AG04450 (cell line): ENCODE measurements around the gene BMP8B. TPM values are rescaled to one million over a fixed set of nuclear protein-coding genes. Genes with fewer than 3 reads are reported as not detected.

Source experiments
- CTCF ChIA-PET: fragments of 300-600, 350-600 bp; formaldehyde crosslinking; extraction: SDS; loops from one replicate; lab custom pipeline; 2022; ENCODE audit warnings: antibody characterized with exemption, inconsistent platforms; lab: Charles Lee
- POLR2A ChIA-PET: fragments of 350-600 bp; formaldehyde crosslinking; extraction: SDS; loops from one replicate; lab custom pipeline; 2021; ENCODE audit warnings: antibody characterized with exemption, inconsistent platforms; lab: Yijun Ruan, JAX
- DNase-seq: peaks from one replicate; pipeline ENCODE4 v3.0.0-alpha.2; 2011; ENCODE audit warnings: low read depth, low spot score
- H3K27ac ChIP-seq: one replicate; pipeline ENCODE4 v1.5.1; 2012; ENCODE audit warnings: low read depth, low read length, control low read depth
- H3K27me3 ChIP-seq: one replicate; pipeline ENCODE4 v1.6.0; 2012; ENCODE audit warnings: low read length; ENCODE audit not compliant: control insufficient read depth, insufficient read depth
- H3K4me3 ChIP-seq: 2 replicates; pipeline ENCODE4 v1.5.1; 2011; ENCODE audit warnings: mild to moderate bottlenecking, low read depth, low read length, control low read depth
- H3K9me3 ChIP-seq: 2 replicates; pipeline ENCODE4 v1.5.1; 2012; ENCODE audit warnings: low read length; ENCODE audit not compliant: control insufficient read depth, insufficient read depth
- CTCF ChIP-seq: IDR thresholded peaks from 2 replicates; pipeline ENCODE4 v1.5.1; 2011; ENCODE audit warnings: low read depth, low read length, control low read depth, inconsistent platforms
- polyA plus RNA-seq: library from polyadenylated mRNA; depleted of rRNA; stranded (reverse); fragments of >200 nt; gene quantifications from 2 replicates; pipeline ENCODE4 v1.2.3, GENCODE V29; 2011

BMP8B gene
- polyA plus RNA-seq, 1 experiment, result not detected

- no peaks in the 10 kb centered on the region for H3K9me3 ChIP-seq
- no peak for TF ChIP-seq CTCF
- CTCF ChIA-PET, result no interaction called here
- no peak overlapping the region for H3K4me3 ChIP-seq
- peaks cover 42% of the 10 kb centered on the region for H3K27me3 ChIP-seq
- POLR2A ChIA-PET, result no interaction called here
- no peak for DNase-seq
- no peak overlapping the region for H3K27ac ChIP-seq
Measured at GRCh38 chr1:39729030-39729429, 59.6 kb downstream of the BMP8B start.

- ChIA-PET POLR2A (no interaction called here), CTCF (no interaction called here)
- no peak for DNase-seq
- TF ChIP-seq CTCF, result no peak
- H3K27me3 ChIP-seq, result peaks cover 39% of the 10 kb centered on the region
- no peak overlapping the region for H3K4me3 ChIP-seq
- no peak overlapping the region for H3K27ac ChIP-seq
- no peaks in the 10 kb centered on the region for H3K9me3 ChIP-seq
Measured at GRCh38 chr1:39727932-39728317, 60.7 kb downstream of the BMP8B start.

- CTCF ChIA-PET, result no interaction called here
- Histone ChIP-seq H3K4me3 (no peak overlapping the region), H3K9me3 (no peaks in the 10 kb centered on the region), H3K27ac (no peak overlapping the region), H3K27me3 (peaks cover 34% of the 10 kb centered on the region)
- POLR2A ChIA-PET, result no interaction called here
- TF ChIP-seq CTCF, result no peak
- no peak for DNase-seq
Measured at GRCh38 chr1:39727221-39727931, 61.3 kb downstream of the BMP8B start.

GRCh38 chr1:39726600-39726999 lies 62.1 kb downstream of the BMP8B start:
- no peak for DNase-seq
- POLR2A ChIA-PET, result no interaction called here

More at GRCh38 chr1:39726600-39726999, 62.1 kb downstream of the BMP8B start:
- H3K27ac ChIP-seq, result no peak overlapping the region
- CTCF ChIA-PET, result interaction anchor here (1.7 to 2.4 kb wide), 2 partner anchors 12 to 121 kb away, joined by 5 to 13 read pairs; partner anchors contain the start of gene PPIE
- H3K4me3 ChIP-seq, result no peak overlapping the region
- TF ChIP-seq CTCF, result no peak
- peaks cover 34% of the 10 kb centered on the region for H3K27me3 ChIP-seq
- no peaks in the 10 kb centered on the region for H3K9me3 ChIP-seq
